DMS114 treated with DMSO at 0.1 percent for 48 hours (cell line): Measurements from ENCODE around the gene NVL.

Experiments used
- DNase-seq: peaks from one replicate; lab custom pipeline; 2025; ENCODE audit not compliant: unreplicated experiment; lab: John Stamatoyannopoulos, UW

The NVL gene

GRCh38 chr1:224287714-224288113 lies 42.3 kb downstream of the NVL start:
- DNase-seq: no peak

DNA sequence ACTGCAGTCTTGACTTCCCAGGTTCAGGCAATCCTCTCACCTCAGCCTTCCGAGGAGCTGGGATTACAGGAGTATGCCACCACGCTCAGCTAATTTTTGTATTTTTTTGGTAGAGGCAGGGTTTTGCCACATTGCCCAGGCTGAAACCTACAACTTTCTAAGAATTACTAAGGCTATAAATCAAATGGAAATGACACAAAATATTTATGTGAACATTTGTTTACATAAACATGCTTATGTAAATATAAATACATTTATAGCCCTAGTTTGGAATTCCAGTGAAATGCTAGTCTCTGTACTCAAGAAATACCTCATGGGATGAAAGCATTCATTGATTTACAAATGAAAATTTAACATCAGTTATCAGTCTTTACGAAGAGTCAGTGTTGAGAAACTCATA lies 47.8 kb downstream of the NVL start:
- DNase-seq: no peak

DNA sequence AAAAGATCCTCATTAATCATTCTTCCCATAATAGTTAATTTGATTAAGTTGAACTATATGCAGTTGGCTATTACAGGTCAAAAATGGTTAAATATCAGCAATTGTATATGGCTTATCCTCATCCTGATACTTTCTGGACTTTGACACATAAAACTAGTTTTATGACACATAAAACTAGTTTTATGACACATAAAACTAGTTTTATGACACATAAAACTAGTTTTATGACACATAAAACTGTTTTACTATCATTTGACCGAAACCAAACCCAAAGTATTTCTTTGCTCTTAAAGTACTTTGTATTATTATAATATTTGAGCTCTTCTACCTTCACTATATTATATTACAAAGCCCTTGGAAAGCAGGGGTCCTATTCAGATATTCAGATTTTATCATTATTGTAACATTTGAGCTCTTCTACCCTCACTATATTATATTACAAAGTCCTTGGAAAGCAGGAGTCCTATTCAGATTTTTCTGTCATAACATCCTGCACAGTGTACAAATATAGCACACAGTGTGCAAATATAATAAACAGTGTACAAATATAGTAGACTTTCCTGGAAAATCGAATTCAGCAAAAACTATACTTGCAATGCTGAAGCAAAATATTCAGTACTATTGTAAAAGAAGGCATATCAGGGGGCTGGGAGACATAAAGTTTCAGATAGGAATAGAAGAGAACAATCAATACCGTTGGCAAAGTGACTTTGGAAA lies 53.0 kb downstream of the NVL start:
- DNase-seq: no peak

- no peak for DNase-seq
Observed at GRCh38 chr1:224274970-224275626, 54.9 kb downstream of the NVL start.

DNA sequence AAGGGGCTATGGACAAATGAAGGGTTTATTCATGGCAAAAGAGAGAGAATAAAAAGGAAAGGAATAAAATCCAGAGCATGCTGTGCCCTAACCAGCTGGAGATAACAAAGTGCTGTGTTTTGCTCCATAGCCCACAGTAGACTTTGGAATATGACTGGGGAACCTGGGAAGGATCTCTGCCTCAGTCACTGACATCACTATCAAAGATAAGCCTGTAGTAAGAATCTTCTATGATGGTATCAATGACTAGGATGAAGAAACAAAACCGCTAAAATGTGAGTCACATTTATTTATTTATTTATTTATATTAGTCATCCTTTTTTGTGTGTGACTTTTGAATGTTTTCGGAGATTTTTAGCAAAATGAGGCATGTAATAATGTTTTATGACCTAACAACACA lies 56.3 kb downstream of the NVL start:
- no peak for DNase-seq

- no peak for DNase-seq
Observed at GRCh38 chr1:224271106-224271505, 58.9 kb downstream of the NVL start.

- DNase-seq: no peak
Observed at GRCh38 chr1:224267925-224268324, 62.0 kb downstream of the NVL start.

DNA sequence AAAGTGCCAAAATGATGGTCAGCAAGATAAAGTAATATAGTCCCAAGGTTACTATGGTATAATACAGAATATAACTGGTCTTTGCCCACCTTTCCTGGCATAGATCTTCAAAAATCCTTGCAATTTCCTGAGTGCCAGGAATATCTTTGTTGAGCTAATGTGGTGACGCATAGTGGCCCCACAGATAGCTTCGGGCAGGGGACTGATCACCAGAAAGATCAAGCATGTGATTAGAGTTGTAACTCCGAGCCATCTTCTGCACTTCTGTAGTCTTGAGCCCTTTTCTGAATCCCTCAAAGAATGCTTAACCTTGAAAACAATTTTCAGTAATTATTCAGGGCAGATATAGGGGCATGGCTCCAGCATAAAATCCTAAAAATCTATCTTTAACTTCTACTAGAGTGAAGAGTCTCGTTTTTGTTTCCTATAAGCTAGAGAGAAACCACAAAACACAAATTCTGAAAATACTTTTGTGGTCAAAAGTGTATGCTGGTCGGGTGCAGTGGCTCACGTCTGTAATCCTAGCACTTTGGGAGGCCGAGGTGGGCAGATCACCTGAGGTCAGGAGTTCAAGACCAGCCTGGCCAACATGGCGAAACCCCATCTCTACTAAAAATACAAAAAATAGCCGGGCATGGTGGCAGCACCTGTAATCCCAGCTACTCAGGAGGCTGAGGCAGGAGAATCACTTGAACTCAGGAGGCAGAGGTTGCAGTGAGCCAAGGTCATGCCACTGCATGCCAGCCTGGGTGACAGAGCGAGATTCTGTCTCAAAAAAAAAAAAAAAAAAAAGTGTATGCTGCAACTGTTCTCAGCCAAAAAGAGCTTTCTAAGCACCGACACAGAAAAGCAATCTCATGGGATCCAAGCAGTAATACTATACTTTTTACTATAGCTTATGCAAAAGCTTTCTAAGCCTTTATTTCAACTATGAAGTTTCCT lies 62.8 kb downstream of the NVL start:
- DNase-seq: no peak

DNA sequence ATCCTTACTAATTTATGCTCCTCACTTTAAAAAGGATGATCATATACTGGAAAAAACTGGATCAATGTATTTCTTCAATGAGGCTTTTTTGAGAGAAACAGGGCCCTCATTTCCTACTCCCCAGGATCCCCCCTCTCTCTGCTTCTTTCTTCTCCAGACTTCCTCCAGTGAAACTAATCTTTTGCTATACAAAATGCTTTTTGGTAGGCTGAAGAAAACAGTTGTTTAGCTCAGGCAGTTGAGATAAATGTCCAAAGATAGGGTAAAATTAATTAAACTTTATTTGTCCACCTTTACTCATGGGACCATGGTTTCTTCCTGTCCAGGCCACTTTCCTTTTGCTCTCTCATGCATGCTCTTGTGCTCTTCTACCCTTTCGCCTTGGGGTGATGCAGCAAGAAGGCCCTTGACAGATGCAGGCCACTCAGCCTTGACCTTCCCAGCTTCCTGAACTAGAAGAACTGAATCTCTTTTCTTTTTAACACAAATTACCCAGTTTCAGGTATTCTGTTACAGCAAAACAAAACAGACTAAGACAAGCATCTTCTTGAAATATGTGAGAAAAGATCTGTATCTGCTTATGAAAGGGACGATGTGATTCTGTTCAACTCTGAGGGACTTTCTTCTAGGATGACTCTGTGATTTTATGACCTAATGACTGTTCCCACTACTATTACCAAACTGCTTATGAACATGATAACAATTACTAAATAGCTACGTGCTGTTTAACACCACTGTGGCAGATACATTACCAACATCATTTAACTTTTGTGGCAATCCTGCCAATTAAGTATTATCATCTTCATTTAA lies 63.7 kb downstream of the NVL start:
- no peak for DNase-seq

- DNase-seq: no peak
Observed at GRCh38 chr1:224264321-224264720, 65.7 kb downstream of the NVL start.

GRCh38 chr1:224262373-224263054 lies 67.5 kb downstream of the NVL start:
- DNase-seq: no peak

- no peak for DNase-seq
Observed at GRCh38 chr1:224259986-224260385, 70.0 kb downstream of the NVL start.

DNA sequence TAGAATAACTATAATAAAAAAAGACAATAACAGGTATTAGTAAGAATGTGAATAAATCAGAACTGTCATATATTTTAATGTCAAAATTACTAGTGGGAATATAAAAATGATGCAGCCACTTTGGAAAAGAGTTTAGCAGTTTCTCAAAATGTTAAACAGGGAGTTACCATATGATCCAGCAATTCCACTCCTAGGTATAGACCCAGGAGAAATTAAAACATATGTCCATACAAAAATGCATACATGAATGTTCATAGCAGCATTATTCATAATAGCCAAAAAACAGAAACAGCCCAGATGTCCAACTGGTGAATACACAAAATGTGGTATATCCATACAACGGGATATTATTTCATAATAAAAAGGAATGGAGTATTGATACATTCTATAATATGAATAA lies 71.6 kb downstream of the NVL start:
- DNase-seq: no peak

DNA sequence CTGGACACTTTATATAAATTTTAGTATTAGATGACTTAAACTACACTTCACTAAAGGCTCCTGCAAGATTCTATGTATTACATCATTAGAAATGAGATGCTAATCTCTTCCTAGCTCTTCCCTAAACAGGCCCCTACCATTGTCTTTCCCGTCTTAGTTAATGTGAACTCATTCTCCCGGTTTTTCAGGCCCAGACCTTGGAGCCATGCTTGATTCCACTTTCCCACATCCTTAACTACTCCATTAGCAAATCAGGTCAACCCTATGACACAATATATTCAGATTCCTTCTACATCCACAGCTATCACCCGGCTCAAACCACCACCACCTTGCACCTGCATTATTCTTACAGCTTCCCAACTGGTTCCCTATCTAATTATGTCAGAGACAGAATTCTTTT lies 73.3 kb downstream of the NVL start:
- DNase-seq: no peak

- no peak for DNase-seq
Observed at GRCh38 chr1:224253721-224254120, 76.3 kb downstream of the NVL start.

- DNase-seq: no peak
Observed at GRCh38 chr1:224252479-224252878, 77.5 kb downstream of the NVL start.

DNA sequence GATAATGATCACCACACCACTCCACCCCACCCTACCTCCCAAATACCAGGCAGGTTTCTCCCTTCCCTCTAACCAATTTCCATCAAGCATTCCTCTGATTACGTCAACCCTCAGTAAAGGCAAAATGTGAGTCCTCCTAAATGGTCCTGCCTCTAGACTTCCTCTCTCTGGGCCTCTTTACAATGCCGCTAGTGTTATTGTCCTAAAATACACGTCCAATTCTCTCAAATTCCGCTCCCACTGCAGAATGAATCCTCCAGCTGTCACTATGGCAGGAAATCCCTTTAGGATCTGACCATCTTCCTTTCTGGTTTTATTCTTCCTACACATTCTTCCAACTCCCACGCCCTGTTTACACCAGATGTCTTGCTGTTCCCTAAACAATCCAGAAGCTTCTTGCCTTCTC lies 78.2 kb downstream of the NVL start:
- no peak for DNase-seq

DNA sequence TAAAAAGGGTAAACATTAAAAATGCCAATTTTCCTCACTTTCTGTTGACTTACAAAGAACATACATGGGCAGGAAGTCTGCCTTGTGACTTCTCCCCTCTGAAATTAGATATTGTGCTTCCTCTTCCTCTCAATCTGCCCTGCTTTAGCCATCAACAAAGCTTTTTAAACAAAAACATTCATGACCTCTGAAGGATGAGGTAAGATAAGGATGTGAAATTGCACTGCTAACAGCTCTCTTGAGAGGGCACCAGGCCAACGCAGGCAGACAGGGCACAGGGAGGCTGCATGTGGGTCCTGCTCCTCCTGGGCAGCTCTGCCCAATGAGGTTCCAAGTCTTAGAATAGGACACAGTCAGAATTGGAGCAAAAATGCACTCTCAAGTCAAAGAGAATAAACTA lies 84.8 kb downstream of the NVL start:
- DNase-seq: no peak

GRCh38 chr1:224238756-224239155 lies 91.2 kb downstream of the NVL start:
- DNase-seq: no peak

- DNase-seq: no peak
Observed at GRCh38 chr1:224238212-224238611, 91.8 kb downstream of the NVL start.
